HG03457 (cell line): ENCODE results near the gene ATP6V1C2.
A peak's percentile ranks its signal among the peaks of the same experiment; 100 is the strongest.
"Not testable (repeated sequence)": the region's sequence is repeated elsewhere in the genome, so short reads cannot be mapped to it uniquely, and the experiment has no call there.

Source experiments
- ATAC-seq: cut with Tn5 transposase; IDR thresholded peaks from one replicate; pipeline ENCODE4 v1.9.1; 2021; ENCODE audit warnings: moderate number of reproducible peaks; ENCODE audit not compliant: unreplicated experiment

The ATP6V1C2 gene

GRCh38 chr2:10784719-10785118 is 63.3 kb downstream of the ATP6V1C2 start:
- no peak for ATAC-seq

- no peak for ATAC-seq
Measured at GRCh38 chr2:10785260-10785659, 63.8 kb downstream of the ATP6V1C2 start.

- ATAC-seq: no peak
Measured at GRCh38 chr2:10786240-10786982, 65.0 kb downstream of the ATP6V1C2 start.

- ATAC-seq: no peak
Measured at GRCh38 chr2:10787176-10787968, 65.9 kb downstream of the ATP6V1C2 start.

- ATAC-seq: no peak
Measured at GRCh38 chr2:10788855-10789254, 67.4 kb downstream of the ATP6V1C2 start.

GRCh38 chr2:10790228-10790973 is 69.0 kb downstream of the ATP6V1C2 start:
- ATAC-seq: peak; percentile 56

GRCh38 chr2:10792001-10792634 is 70.7 kb downstream of the ATP6V1C2 start:
- peak; percentile 37 for ATAC-seq

GRCh38 chr2:10792660-10793400 is 71.4 kb downstream of the ATP6V1C2 start:
- no peak for ATAC-seq

GRCh38 chr2:10793816-10794215 is 72.4 kb downstream of the ATP6V1C2 start:
- no peak for ATAC-seq

GRCh38 chr2:10794876-10795275 is 73.4 kb downstream of the ATP6V1C2 start:
- no peak for ATAC-seq

GRCh38 chr2:10795508-10796046 is 74.1 kb downstream of the ATP6V1C2 start:
- ATAC-seq: no peak

- no peak for ATAC-seq
Measured at GRCh38 chr2:10796703-10797102, 75.3 kb downstream of the ATP6V1C2 start.

GRCh38 chr2:10798783-10799182 is 77.4 kb downstream of the ATP6V1C2 start:
- ATAC-seq: no peak

- no peak for ATAC-seq
Measured at GRCh38 chr2:10800163-10800562, 78.7 kb downstream of the ATP6V1C2 start.

- ATAC-seq: no peak
Measured at GRCh38 chr2:10802657-10803056, 81.2 kb downstream of the ATP6V1C2 start.

- not testable (repeated sequence) for ATAC-seq
Measured at GRCh38 chr2:10805990-10806389, 84.6 kb downstream of the ATP6V1C2 start.

- no peak for ATAC-seq
Measured at GRCh38 chr2:10806543-10806942, 85.1 kb downstream of the ATP6V1C2 start.

- peak; percentile 37 for ATAC-seq
Measured at GRCh38 chr2:10810202-10811161, 89.1 kb downstream of the ATP6V1C2 start.

GRCh38 chr2:10811517-10811916 is 90.1 kb downstream of the ATP6V1C2 start:
- no peak for ATAC-seq
